ENCODE data around the gene PEX14.

DNA sequence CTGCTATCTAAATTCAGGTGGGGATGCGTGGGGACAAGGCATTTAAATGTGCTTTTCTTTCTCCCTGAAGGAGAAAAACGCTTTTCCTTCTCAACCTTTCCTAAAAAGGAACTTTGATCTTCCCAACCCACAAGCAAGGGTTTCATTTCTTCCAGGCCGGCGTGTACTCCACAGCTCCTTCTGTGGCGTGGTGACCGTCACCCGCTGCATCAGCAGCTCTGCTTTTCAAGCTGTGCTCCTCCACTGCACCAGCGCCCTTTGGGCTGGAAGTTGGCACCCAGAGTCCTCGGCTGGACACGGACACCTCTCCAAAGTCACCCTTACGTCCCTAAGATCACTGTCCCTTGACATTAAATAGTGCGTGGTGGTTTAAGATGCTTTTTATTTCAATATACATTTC, 54.3 kb downstream of the PEX14 start:
- TF ChIP-seq NBN (IDR thresholded peaks at IDR 0.05; ENCODE audit: low read depth) (no peak), CEBPB (tag; IDR thresholded peaks at IDR 0.05) (no peak), HNRNPH1 (optimal IDR thresholded peaks at IDR 0.05; ENCODE audit: low read depth, low read length) (no peak)
